DMS53 treated with DMSO at 0.1 percent for 48 hours (cell line): ENCODE measurements around the gene DMRT1.

Experiments
- DNase-seq: peaks from one replicate; lab custom pipeline; 2025; ENCODE audit not compliant: unreplicated experiment; lab: John Stamatoyannopoulos, UW

The DMRT1 gene

DNA sequence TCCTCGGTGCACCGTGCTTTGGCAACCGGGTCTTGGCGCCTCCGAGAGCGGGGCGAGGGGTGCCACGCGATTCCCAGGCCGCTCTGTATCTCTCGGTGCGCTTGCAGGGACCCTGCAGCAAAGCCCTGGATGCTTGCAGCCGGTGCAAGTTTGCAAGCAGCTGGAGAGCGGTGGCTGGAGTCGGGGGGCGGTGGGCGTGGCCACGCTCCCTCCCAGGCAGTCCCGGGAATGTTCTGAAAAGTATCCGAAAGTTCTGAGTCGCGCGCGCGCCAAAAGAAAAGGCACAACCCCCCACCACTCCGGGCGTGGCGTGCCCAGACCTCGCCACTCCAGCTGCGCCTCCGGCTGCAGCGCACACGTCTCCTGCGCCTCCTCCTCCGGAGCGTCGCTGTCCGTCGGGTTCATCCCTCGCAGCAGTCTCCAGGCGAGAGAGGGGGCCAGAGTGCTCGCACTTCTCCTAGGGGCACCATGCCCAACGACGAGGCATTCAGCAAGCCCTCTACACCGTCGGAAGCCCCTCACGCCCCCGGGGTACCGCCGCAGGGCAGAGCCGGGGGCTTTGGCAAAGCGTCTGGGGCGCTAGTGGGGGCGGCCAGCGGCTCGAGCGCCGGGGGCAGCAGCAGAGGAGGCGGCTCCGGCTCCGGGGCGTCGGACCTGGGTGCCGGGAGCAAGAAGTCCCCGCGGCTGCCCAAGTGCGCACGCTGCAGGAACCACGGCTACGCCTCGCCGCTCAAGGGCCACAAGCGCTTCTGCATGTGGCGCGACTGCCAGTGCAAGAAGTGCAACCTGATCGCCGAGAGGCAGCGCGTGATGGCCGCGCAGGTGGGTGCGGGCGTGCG, at the start of gene DMRT1:
TSS of gene DMRT1 (plus strand) at position 327 of the 839 bp plus-strand sequence. CDS start at position 469, 142 bp downstream.
- no peak for DNase-seq

DNA sequence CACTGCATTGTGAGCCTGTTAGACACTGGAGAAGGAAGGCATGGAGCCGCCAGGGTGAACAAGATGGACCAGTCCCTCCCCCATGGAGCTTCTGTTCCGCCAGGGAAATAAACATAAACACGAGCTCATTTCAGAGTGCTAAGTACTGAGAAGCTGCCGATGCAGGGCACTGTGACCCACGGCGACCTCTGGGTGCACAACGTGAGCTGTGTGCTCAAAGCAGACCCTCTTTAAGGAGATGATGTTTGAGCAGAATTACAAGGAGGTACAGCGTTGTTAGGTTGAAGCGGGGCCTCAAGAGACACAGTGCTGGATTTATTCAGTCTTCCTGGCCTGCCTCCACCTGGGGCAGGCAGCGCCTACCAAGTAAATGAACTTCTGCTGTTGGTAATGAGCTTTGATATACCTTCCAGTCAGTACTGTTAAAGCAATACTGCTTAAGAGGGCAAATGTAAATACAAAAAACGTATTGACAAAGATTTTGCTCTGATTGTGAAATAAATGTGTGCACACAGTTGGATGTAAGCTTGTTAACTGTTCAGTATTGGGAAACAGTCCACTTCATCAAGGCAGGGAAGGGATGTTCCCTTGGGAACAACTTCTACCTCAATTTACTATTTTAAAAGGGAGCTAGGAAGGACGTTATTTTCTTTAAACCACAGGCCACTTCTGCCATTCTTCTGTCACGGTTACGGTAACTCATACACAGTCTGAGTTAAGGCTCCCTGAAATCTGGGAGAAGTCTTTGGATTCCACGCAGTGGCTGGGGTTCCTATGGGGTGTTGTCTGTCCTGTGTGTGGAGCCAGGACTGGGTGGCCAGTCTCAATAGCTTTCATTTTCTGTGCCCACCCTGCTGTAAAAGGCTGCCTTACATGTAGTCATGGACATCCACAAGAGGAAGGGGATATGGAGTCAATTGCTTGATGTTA, 48.9 kb upstream of the DMRT1 start:
- DNase-seq = no peak

DNA sequence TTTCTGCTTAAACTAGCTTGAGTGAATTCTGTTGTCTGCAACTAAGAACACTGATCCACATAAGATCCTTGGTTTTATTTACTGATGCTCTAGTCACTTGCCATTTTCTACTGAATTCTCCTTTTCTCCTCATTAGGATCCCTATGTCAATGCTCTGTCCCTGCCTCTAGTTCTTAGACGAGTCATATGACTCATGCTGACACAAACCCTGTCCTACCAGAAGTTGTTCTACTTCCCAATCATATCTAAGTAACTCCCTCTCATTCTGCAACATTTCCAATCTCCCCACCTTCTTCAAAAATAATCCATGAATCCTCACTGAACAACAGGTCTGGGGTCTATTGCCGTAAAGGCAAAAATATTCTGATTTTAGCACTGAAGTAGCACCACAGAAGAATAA, 47.1 kb upstream of the DMRT1 start:
- no peak for DNase-seq

DNA sequence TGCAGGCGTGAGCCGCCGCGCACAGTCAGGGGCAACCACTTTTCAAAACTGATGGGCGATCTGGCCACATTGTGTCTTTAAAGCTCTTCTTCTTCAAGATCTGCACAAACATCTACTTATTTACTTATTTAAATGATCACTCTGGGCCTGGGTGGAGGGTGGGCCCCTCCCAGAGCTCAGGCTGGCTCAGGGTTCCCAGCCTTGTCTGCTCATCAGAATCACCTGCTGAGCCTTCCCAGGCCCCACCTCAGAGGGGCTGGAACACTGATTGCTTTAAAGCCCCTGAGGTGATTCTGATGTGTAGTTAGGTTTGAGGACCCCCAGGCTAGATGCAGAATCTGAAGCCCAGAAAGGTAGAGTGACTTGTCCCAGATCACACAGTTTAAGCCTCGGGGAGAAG, 45.6 kb upstream of the DMRT1 start:
- no peak for DNase-seq

DNA sequence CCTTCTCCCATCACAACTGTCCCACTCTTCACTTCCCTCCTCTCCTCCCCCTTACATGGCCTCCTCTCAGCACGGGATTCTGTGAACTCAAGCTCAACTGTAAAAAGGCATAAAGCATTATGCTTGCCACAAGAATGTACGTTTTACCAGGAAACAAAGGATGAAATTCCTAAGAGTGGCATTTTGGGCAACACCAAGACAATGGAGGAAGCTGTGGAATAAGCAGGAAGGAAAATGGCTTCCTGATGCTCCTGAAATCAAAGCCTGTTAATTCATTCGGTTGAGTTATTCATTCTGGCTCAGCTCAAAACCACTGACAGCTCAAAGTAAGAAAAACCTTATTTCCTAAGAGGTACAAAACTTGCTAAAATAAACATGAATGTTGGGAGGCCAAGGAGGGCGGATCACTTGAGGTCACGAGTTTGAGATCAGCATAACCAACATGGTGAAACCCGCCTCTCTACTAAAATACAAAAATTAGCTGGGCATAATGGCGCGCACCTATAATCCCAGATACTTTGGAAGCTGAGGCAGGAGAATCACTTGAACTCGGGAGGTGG, 40.8 kb upstream of the DMRT1 start:
- DNase-seq = no peak

DNA sequence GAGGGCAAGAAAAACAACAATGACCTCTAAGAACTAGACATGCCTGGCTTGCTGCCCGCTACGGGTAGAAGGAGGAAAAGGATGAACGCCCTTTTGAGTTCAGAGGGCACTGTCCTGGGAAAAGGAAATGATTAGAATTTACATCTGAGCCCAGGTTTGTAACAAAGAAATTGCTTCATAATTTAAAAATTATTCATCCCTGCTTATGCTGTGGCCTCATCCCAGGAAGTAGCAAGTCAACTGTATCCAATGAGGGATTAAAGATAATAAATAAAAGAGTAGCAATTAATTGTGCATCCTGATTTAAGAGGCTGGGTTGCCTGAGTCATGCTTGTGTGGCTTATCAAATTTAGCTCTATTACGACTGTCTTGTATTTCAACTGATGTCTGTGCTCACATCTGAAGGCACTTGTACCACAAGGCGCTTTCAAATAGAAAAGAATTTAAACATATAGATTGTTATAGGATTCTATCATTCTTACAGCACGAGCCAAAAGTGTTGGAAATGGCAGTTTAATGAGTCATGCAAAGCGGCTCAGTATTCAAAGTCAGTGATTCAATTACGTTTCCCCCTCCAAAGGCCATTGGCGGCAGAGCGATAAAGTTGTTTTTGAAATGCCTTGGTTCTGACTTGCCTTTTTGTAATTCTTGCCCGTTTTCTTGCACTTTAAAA, 40.0 kb upstream of the DMRT1 start:
- DNase-seq = no peak

DNA sequence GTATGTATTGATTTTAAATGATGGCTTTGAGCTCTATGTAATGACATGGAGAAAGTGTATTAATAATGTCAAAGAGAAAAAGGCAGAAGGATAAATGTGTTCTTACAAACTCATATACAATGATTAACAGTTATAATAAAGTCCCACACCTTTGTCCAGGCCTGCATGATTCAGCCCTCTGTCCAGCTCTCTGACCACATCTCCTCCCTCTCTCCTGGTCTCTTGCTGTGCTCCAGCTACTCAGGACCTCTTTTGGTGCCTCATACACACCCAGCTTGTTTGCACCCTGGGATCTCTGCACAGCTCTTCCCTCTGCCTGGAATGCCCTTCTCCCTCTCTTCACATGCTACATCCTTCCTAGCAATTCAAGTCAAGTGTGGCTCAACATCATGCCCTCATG, 37.5 kb upstream of the DMRT1 start:
- DNase-seq = no peak

DNA sequence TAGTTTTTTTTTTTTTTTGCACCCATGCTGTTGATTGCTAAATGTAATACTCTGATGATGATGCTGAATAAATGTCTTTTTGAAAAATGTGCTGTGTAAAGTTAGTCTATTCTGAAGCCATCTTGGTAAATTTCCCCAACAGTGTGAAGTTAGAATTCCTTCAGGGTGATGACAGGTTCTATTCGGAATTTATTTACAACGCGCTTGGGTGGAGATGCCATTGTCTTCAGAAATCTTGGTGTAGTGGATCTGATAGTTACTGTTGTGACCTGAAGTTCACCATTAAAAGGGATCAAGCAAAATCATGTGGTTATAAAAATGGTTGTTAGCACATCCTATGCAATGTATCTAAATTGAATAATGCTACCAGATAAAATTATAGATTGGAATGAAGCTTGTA, 36.3 kb upstream of the DMRT1 start:
- DNase-seq = no peak

DNA sequence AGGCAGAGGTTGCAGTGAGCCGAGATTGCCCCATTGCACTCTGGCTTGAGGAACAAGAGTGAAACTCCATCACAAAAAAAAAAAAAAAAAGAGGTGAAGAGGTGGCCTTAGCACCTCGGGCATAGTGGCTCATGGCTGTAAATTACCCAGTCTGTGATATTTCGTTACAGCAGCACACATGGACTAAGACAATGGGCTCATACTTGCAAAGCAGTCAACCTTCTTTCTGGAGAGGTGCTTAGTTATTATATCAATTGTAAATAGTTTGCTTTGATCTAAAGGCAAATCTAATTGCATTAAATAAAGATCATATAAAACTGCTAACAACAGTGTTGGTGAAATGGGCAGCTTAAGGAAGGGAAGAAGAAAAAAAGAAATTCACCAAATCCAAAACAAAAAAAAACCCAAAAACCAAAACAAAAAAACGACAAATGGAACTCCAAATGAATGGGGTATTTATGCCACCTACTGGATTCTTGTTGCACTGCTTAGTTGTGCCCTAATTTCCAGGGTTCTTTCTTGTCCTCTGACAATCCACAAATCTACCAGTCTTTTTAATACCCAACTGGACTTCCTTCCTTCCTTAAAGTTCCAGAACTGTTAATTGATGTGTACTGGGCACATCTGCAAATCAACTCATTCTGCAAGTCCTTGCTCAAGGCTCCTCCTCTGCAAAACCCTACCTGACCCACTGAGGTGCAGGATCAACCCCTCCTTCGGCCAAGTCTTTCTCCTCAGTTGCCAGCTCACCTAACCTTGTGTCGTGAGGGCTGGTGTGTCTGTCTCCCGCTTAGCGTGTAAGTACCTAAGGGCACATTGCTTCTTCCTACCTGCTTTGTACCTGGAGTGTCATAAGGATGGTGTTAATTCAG, 35.0 kb upstream of the DMRT1 start:
- DNase-seq = peak; percentile 0

DNA sequence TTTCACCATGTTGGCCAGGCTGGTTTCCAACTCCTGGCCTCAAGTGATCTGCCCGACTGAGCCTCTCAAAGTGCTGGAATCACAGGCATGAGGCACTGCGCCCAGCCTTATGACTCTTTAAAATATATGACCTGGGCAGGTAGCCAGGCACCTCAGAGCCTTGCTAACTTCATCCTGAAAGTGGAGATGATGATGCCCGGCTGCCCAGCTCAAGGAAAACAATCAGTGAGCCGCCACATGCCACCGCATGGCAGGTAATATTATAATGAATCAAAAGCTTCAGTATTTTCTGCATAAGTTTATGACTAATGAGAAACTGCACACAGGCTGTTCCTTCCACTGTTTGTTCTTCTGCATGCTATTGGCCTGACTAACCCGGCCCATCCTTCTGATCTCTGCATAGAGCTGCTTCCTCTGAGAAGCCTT, 30.4 kb upstream of the DMRT1 start:
- DNase-seq = no peak

DNA sequence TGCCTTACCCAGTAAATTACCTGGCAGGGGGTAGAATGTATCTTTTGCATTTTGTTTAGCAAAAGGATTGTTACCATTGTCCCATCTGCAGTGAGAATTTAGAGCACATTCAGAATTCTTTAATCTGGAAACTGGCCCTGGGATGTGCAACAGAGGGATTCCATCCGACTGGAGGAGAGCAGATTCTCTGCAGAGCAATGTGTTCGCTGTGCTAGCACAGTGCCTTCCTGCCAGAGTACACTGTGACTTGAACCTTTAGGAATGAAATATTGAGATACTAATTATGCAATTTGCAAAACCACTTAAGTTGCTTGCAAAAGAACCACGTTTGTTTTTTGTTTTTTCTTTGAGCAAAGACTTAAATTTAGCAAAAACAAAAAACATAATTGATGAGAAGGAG, 22.5 kb upstream of the DMRT1 start:
- no peak for DNase-seq

DNA sequence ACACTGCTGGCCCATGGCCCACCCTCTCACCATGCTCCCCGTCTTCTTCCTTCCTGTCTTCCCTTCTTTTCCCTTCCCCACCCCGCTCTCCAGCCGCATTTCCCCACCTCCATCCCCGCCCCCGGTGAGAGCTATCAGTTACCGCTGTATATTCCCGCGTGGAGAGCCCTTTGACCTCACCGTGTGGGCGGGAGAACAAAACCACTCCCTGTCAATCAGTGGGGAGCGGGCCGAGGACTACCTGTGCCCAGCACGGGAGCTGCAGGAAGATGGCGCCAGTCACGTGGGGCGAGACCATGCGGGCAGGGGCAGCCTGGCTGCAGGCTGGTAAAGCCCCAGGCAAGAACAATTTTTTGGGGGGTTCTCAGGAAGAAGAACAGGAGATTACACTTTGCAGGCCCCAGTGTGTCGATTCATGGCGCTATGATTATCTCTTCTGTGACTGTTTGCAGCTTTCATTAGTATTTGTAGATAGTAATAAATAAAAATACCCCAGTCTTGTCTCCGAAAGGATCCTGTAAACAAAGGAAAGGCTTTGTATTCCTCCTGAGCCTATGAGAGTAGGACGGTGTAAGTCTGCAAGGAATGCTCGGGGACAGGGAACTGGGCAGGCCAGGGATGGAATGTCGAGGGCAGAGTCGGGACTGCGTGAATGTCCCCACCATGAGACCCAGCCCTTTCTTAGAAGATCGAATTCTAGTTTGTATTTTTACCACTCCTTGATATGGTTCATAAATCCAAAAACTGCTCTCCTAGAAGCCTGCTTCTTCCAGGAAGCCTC, 14.8 kb upstream of the DMRT1 start:
- no peak for DNase-seq

DNA sequence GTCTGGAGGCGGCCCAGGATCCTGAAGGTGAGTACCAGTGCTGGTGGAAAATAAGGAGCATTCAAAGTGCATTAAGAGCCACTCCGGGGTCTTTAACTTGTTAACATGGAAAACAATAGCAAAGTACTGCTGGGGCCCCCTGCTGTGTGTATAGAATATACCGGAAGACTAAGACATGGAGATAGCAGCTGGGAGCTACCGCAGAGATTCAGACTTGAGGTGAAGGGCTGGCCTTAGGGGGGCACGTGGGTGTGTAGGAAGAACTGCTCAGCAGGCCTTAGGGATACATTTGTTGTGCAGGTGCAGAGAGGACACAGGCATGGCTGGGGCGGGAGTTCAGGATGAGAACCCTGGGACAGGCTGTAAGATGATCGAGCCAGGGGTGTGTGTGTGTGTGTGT, 1.2 kb upstream of the DMRT1 start:
- DNase-seq = no peak

DNA sequence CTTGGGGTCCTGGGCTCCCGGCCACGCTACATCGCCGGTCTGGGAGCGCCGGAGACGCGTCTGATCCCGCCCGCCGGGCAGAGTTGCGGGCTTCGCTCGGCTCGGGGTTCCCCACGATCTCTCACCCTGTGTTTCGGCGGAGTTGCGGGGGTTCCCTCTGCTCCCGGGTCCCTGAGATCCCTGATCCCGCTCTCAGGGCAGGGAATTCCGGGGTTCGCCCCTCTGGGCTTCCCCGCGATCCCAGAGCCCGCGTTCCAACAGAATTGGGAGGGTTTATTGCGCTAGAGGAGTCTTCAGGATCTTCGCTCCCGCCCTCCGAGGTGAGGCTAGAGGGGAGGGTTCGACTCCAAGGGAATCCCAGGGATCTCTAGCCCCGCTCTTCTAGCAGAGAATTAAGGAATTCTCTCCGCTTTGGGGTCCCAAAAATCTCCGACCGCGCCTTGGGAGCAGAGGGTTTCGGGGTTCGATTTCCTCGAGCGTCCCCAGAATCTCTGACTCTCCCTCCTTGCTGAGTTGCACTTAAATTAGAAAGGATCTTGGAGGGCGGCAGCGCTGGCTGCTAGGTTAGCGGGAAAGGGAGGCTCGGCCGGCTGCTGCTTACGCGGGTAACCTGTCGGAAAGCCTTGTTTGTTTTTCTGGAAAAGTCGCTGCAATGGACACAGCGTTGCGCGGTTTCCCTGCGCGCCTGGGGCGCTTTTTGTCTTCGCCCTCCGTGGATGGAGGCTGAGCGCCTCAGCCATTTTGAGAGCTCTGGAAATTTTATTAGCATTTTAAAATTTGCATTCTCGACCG, 1.3 kb downstream of the DMRT1 start:
- DNase-seq = no peak

DNA sequence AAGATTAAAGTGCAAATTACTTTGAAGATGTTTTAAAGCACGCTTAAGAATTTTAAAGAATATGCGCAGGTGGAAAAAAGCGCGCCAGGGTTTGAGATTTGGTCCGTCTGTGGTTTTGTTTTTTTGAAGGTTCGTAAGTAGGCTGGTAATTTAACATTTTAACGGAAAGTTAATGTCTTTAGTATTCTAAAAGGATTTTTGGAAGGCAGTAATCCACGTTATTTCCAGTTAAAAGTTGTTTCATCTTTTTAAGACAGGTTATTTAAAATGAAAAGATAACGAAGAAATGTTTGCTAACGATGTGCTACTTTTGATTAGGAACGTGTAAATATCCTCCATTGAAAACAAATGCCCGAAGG, 1.9 kb downstream of the DMRT1 start:
- no peak for DNase-seq

DNA sequence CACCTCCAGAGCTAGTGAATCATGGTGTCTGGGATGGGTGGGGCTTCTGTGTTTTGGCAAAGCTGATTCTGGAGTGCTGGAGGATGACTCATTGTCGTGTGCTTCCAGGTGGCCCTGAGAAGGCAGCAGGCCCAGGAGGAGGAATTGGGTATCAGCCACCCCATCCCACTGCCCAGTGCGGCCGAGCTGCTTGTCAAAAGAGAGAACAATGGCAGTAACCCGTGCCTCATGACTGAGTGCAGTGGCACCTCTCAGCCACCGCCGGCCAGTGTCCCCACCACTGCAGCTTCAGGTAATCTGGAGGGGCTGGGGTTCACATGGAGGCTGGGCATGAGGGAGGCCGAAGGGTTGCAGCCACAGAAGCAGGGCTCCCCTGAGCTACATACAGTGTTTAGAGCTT, 5.4 kb downstream of the DMRT1 start:
- DNase-seq = no peak

DNA sequence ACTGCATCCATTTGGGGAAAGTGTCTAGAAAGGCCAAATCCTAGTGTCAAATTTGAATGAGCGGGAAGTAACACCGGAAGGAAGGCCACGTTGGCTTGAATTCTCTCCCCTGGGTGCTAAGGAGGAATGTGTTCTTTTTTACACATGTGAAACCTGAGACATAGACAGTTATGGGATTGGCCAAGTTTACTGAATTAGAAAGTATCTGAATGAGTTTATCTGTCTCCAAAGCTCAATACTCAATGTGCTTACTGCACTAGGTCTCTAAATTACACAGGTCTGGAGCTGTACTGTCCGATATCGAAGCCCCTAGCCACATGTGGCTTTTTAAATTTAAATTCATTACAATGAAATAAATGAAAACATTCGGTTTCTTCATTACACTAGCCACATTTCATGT, 6.0 kb downstream of the DMRT1 start:
- no peak for DNase-seq

DNA sequence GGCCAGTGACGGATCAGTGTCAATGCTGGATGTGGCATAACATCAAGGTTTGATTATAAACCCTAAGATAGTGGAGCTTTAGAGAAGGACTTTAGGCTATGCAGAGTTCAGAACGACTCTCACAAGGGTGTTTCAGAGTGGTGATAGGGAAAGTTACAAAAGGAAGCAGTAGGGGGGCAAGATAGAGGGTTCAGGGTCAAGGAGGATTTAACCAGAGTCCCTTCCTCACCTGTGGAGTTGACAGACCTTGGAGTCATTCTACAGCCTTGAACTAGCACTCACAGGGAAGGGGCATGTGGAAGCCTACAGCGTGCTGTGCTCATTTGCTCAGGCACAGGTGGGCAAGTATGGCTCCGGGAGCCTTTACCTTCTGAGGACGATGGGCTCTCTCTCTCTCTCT, 7.9 kb downstream of the DMRT1 start:
- no peak for DNase-seq

DNA sequence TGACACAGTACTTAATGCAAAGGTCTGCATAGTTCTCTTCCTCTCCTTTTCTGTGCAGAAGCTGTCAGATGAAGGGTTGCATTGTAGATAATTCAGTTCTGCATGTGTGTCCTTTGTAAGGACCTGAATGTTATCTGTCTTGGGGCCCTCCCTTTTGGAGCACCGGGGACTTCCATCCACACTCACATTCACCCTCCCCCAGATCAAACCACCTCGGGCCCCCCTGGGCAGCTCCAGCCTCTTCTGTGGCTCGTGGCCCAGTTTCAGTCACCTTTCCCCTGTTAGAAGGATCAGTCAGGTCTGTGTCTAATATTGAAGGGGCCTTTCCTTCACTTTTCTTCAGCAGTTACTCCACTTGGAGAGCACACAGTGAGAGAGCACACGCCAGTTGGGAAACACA, 11.0 kb downstream of the DMRT1 start:
- DNase-seq = no peak
